NCI-H82 treated with DMSO at 0.1 percent for 48 hours (cell line): Measurements from ENCODE around the gene CD3E.
"Not testable (repeated sequence)": the region's sequence is repeated elsewhere in the genome, so short reads cannot be mapped to it uniquely, and the experiment has no call there.

ENCODE experiments used
- DNase-seq: peaks from one replicate; lab custom pipeline; 2025; ENCODE audit not compliant: unreplicated experiment; lab: John Stamatoyannopoulos, UW

CD3E gene

GRCh38 chr11:118290923-118291322, 13.6 kb upstream of the CD3E start:
- peak; percentile 2 for DNase-seq

- DNase-seq: no peak
These were observed 12.9 kb upstream of the CD3E start for GRCh38 chr11:118291477-118292135.

- DNase-seq: no peak
These were observed 10.5 kb upstream of the CD3E start for GRCh38 chr11:118294053-118294452.

GRCh38 chr11:118295199-118295598, 9.3 kb upstream of the CD3E start:
- no peak for DNase-seq

GRCh38 chr11:118295815-118296454, 8.6 kb upstream of the CD3E start:
- peak; percentile 3 for DNase-seq

GRCh38 chr11:118301600-118302195, 2.8 kb upstream of the CD3E start:
- no peak for DNase-seq

GRCh38 chr11:118304227-118304567, 333 bp upstream of the CD3E start:
- no peak for DNase-seq

GRCh38 chr11:118305726-118306125, 1.2 kb downstream of the CD3E start:
- DNase-seq: no peak

GRCh38 chr11:118306556-118306955, 2.0 kb downstream of the CD3E start:
- DNase-seq: no peak

- not testable (repeated sequence) for DNase-seq
These were observed 4.5 kb downstream of the CD3E start for GRCh38 chr11:118308995-118309528.

- DNase-seq: no peak
These were observed 5.7 kb downstream of the CD3E start for GRCh38 chr11:118310271-118310670.

GRCh38 chr11:118310781-118311485, 6.4 kb downstream of the CD3E start:
- DNase-seq: no peak

- no peak for DNase-seq
These were observed 7.0 kb downstream of the CD3E start for GRCh38 chr11:118311518-118311917.

GRCh38 chr11:118312328-118312727, 7.8 kb downstream of the CD3E start:
- no peak for DNase-seq

- DNase-seq: peak; percentile 25
These were observed 8.7 kb downstream of the CD3E start for GRCh38 chr11:118313242-118313641.

- no peak for DNase-seq
These were observed 10.5 kb downstream of the CD3E start for GRCh38 chr11:118314988-118315411.

- DNase-seq: no peak
These were observed 13.6 kb downstream of the CD3E start for GRCh38 chr11:118318124-118318523.

- no peak for DNase-seq
These were observed 14.2 kb downstream of the CD3E start for GRCh38 chr11:118318581-118319336.

- DNase-seq: no peak
These were observed 14.8 kb downstream of the CD3E start for GRCh38 chr11:118319337-118319707.

GRCh38 chr11:118320515-118320914, 16.0 kb downstream of the CD3E start:
- no peak for DNase-seq
